Muscle of leg (tissue), 11 donors: ENCODE measurements around the gene WFIKKN2. TPM values are rescaled to one million over a fixed set of nuclear protein-coding genes. Genes with fewer than 3 reads are reported as not detected.
"Not testable (repeated sequence)": the region's sequence is repeated elsewhere in the genome, so short reads cannot be mapped to it uniquely, and the experiment has no call there.

Experiments used
- DNase-seq: peaks from one replicate; pipeline ENCODE4 v3.0.0; 2013
- H3K27ac ChIP-seq: one replicate; pipeline ENCODE4 v1.5.1; 2013; ENCODE audit warnings: mild to moderate bottlenecking, low read length, control low read depth
- H3K27me3 ChIP-seq: one replicate; pipeline ENCODE4 v1.6.1; 2013; ENCODE audit warnings: low read length; ENCODE audit not compliant: control insufficient read depth, insufficient read depth
- H3K36me3 ChIP-seq: one replicate; pipeline ENCODE4 v1.6.1; 2013; ENCODE audit warnings: low read length; ENCODE audit not compliant: control insufficient read depth, insufficient read depth
- H3K4me1 ChIP-seq: one replicate; pipeline ENCODE4 v1.6.1; 2013; ENCODE audit warnings: low read length; ENCODE audit not compliant: control insufficient read depth, insufficient read depth
- H3K4me3 ChIP-seq: one replicate; pipeline ENCODE4 v1.5.1; 2013; ENCODE audit warnings: low read length, control low read depth
- H3K9me3 ChIP-seq: replicated peaks from 2 replicates; pipeline ENCODE4 v1.6.1; 2013; ENCODE audit warnings: low read depth, low read length; ENCODE audit not compliant: control insufficient read depth
- WGBS: methylation state at CpG from one replicate; pipeline ENCODE4 v1.1.5; 2013; ENCODE audit warnings: missing lambda C conversion rate; ENCODE audit not compliant: insufficient coverage; 5-methylcytosine and 5-hydroxymethylcytosine counted together
- polyA plus RNA-seq, 8 donors: library from polyadenylated mRNA; unstranded; fragments of 120-200 nt; gene quantifications; one replicate each; pipeline versions ENCODE4 v1.2.1 to v1.2.3, GENCODE V29; 2013; ENCODE audit warnings: inconsistent platforms in 1 of 8, low replicate concordance in 1 of 8; ENCODE audit not compliant: insufficient read length in 8 of 8, insufficient read depth in 1 of 8
- total RNA-seq: library from RNA; stranded (reverse); fragments of 120-200 nt; gene quantifications from one replicate; pipeline ENCODE4 v1.2.4, GENCODE V29; 2013

Gene WFIKKN2
- total and polyA plus RNA-seq, 9 donors = 0.35 to 3.3 (median 1.2) TPM

- Histone ChIP-seq H3K27ac (no peak overlapping the region), H3K4me3 (no peak overlapping the region), H3K9me3 (no peaks in the 10 kb centered on the region), H3K36me3 (no peaks in the 10 kb centered on the region), H3K27me3 (no peaks in the 10 kb centered on the region), H3K4me1 (peaks cover 6% of the 10 kb centered on the region)
- peak; percentile 33 for DNase-seq
- WGBS = 76% methylated on average over 15 of the region's 19 CpGs
Observed at GRCh38 chr17:50798424-50799288, 36.7 kb upstream of the WFIKKN2 start.

DNA sequence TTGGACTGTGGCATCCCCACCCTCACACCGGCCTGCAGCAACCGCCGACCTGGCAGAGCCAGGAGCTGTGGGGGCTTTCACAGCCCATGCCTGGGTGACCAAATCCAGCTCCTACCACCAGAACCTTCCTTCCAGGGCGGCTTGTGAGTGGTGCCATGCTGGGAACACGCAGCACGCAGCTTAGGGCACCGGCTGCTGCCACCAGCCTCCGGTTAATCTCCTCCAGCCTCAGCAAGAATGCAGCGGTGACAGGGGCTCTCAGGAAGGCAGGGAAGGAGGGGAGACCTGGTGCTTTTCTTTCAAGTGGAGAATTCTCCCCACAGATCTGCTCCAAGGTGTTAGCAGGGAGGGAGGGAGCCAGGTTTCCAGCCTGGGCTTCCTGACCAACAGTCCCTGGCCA lies 35.8 kb upstream of the WFIKKN2 start:
- 88% methylated on average over 3 of the region's 9 CpGs for WGBS
- H3K4me1 ChIP-seq = peaks cover 6% of the 10 kb centered on the region
- H3K36me3 ChIP-seq = no peaks in the 10 kb centered on the region
- H3K9me3 ChIP-seq = no peaks in the 10 kb centered on the region
- no peak overlapping the region for H3K4me3 ChIP-seq
- H3K27ac ChIP-seq = no peak overlapping the region
- DNase-seq = no peak
- no peaks in the 10 kb centered on the region for H3K27me3 ChIP-seq

DNA sequence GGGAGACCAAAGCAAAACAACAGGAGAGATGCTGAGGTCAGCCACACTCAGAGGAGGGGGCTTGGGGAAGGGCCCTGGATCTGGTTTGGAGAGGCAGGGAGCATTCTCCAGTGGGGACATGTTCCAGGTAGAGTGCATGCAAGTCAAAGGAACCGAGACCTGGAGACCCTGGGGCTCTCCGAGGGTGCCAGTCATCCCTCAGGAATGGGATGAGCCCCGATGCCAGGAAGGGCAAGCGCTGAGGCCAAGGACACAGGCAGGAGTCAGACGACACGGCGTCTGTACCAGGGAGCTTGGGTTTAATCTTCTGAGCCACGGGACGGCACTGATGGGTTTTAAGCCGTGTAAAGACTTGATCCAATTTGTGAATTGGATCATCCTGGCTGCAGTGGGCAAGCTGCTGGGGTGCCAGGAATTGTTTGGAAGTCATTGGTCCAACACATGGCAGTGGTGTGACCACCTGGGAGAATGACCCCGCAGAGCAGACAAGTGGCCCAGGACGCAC lies 35.1 kb upstream of the WFIKKN2 start:
- WGBS = 91% methylated on average over 12 of the region's 12 CpGs
- peaks cover 6% of the 10 kb centered on the region for H3K4me1 ChIP-seq
- H3K4me3 ChIP-seq = no peak overlapping the region
- no peaks in the 10 kb centered on the region for H3K9me3 ChIP-seq
- H3K36me3 ChIP-seq = no peaks in the 10 kb centered on the region
- DNase-seq = no peak
- H3K27ac ChIP-seq = no peak overlapping the region
- H3K27me3 ChIP-seq = no peaks in the 10 kb centered on the region

DNA sequence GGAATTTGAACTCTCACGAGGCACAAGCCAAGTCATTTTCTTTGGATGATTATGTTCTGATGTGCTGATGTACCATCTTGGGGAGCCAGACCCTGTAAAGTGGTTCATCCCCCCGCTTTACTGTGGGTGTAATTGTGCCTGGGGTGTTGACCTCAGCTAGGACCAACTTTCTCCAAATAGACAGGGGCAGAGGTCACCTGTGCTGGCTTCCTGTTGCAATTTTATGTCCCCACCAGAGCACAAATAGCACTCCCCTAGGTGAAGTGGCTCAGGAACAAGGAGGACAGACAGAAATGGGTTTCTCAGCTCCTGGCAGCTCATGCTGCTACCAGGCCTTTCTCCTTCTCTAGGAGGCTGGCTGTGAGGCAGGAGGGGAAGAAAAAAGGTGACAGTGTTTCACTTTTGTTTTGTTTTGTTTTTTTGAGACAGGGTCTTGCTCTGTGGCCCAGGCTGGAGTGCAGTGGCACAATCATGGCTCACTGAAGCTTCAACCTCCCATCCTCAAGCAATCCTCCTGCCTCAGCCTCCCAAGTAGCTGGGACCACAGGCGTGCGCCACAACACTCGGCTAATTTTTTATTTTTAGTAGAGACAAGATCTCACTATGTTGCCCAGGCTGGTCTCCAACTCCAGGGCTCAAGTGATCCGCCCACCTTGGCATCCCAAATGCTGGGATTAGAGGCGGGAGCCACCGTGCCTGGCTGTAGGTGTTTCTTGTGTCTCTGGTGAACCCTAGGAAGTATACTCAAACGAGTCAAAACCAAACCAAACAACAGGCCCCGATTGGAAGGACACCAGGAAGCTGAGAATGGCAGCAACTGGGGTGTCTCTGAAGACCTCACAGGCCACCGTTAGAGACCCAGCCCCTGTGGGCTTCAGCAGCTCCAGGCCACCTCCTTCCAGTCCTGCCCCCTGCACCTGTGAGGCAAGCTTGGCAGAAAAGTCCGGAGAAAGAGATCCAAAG lies 32.5 kb upstream of the WFIKKN2 start:
- Histone ChIP-seq H3K4me1 (no peaks in the 10 kb centered on the region), H3K27ac (no peak overlapping the region), H3K36me3 (no peaks in the 10 kb centered on the region), H3K27me3 (no peaks in the 10 kb centered on the region), H3K9me3 (no peaks in the 10 kb centered on the region), H3K4me3 (no peak overlapping the region)
- DNase-seq = no peak
- 79% methylated on average over 4 of the region's 12 CpGs for WGBS

DNA sequence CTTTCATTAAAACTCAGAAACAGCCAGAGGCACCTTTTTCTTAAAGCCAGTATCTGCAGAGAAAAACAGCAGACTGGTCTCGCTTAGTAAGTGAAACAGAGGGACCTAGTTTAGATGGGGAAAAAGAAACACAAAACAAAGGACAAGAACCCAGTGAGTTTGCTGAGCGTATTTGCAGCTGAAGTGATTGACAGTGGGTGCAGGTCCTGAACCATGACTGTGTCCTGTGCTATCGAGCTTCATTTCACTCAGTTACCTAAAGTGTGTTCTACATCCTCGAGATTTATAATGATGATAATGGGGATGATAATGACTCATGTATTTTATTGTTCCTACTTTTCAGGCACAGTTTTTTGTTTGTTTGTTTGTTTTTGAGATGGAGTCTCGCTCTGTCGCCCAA lies 31.7 kb upstream of the WFIKKN2 start:
- Histone ChIP-seq H3K4me1 (no peaks in the 10 kb centered on the region), H3K27ac (no peak overlapping the region), H3K36me3 (no peaks in the 10 kb centered on the region), H3K27me3 (no peaks in the 10 kb centered on the region), H3K9me3 (no peaks in the 10 kb centered on the region), H3K4me3 (no peak overlapping the region)
- DNase-seq = no peak
- 83% methylated on average over 4 of the region's 6 CpGs for WGBS

- not testable (repeated sequence) for H3K27ac ChIP-seq, H3K36me3 ChIP-seq, H3K9me3 ChIP-seq, H3K27me3 ChIP-seq, DNase-seq, H3K4me1 ChIP-seq, H3K4me3 ChIP-seq
- WGBS = no CpG with 5 or more reads among the region's 13 CpGs
Observed at GRCh38 chr17:50804749-50805475, 30.5 kb upstream of the WFIKKN2 start.

DNA sequence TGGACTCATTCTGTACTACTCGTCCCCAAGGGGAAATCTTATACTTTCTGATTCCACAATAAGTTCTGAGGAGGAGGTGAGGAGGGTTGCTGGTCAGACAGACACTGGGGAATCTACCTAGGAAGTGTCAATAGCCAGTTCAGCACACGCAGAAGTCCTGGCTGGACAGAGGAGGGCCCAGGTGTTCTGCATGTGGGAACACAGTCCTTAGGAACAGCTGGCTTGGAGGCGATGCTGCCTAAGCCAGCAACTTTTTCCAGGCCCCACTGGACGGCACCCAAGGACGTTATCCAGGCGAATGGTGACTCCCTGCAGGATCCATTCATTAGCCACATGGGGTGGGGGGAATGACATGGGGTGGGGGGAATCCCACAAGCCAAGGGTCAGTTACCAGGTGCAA lies 29.9 kb upstream of the WFIKKN2 start:
- Histone ChIP-seq H3K4me3 (no peak overlapping the region), H3K4me1 (no peaks in the 10 kb centered on the region), H3K9me3 (no peaks in the 10 kb centered on the region), H3K27me3 (no peaks in the 10 kb centered on the region), H3K36me3 (no peaks in the 10 kb centered on the region), H3K27ac (no peak overlapping the region)
- no peak for DNase-seq
- 58% methylated on average over 2 of the region's 6 CpGs for WGBS

DNA sequence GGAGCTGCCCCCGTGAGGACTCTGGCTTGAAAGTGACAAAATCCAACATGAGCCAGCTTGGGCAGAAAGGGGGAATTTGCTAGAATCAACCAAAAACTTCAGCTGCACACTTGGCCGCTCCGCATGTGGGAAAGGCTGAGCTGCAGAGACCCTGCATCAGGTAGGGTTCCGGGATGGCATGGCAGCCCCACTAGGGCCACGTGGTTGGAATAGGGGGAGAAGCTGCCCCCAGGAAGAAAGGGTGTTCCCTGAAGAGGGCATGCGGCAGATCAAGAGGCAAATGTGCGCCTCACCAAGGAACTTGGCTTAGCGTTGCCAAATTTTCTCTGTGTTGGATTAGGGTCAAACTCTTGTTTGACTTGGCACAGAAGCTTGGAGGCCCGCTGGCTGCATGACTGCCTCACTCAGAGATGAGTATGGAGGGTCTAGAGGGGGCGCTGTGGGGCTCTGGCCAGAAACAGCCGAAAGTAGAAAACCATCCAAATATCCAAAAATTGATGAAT lies 29.2 kb upstream of the WFIKKN2 start:
- Histone ChIP-seq H3K9me3 (no peaks in the 10 kb centered on the region), H3K27ac (no peak overlapping the region), H3K4me3 (no peak overlapping the region), H3K27me3 (no peaks in the 10 kb centered on the region), H3K4me1 (no peaks in the 10 kb centered on the region), H3K36me3 (no peaks in the 10 kb centered on the region)
- no peak for DNase-seq
- 67% methylated on average over 8 of the region's 11 CpGs for WGBS

GRCh38 chr17:50807009-50807408 lies 28.4 kb upstream of the WFIKKN2 start:
- H3K36me3 ChIP-seq = no peaks in the 10 kb centered on the region

More at GRCh38 chr17:50807009-50807408, 28.4 kb upstream of the WFIKKN2 start:
- 67% methylated on average over 1 of the region's 2 CpGs for WGBS
- Histone ChIP-seq H3K27ac (no peak overlapping the region), H3K4me3 (no peak overlapping the region), H3K9me3 (no peaks in the 10 kb centered on the region), H3K27me3 (no peaks in the 10 kb centered on the region), H3K4me1 (no peaks in the 10 kb centered on the region)
- no peak for DNase-seq
